GM12873 (cell line): ENCODE measurements around the gene STX16.

Source experiments
- TF ChIP-seq, protein P1 (sequence below): IDR thresholded peaks from 2 replicates; pipeline ENCODE4 v1.5.1; 2012; ENCODE audit warnings: low read depth, mild to moderate bottlenecking, moderate library complexity, low read length, control low read depth; ENCODE audit not compliant: insufficient read depth; ENCODE audit errors: missing control alignments

Gene STX16

DNA sequence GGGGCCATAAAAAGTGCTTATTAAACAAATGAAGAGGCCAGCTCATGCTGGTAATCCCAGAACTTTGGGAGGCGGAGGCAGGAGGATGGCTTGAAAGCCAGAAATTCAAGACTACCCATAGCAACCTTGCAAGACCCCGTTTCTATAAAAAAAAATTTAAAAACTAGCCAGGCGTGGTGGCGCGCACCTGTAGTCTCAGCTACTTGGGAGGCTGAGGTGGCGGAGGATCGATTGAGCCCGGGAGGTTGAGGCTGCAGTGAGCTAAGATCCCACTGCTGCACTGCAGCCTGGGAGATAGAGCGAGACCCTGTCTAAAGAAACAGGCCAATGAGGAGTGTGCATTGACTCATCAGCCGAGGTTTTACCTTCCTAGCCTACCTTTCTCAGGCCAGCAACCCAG lies 56.7 kb downstream of the STX16 start:
- TF ChIP-seq, protein P1, sequence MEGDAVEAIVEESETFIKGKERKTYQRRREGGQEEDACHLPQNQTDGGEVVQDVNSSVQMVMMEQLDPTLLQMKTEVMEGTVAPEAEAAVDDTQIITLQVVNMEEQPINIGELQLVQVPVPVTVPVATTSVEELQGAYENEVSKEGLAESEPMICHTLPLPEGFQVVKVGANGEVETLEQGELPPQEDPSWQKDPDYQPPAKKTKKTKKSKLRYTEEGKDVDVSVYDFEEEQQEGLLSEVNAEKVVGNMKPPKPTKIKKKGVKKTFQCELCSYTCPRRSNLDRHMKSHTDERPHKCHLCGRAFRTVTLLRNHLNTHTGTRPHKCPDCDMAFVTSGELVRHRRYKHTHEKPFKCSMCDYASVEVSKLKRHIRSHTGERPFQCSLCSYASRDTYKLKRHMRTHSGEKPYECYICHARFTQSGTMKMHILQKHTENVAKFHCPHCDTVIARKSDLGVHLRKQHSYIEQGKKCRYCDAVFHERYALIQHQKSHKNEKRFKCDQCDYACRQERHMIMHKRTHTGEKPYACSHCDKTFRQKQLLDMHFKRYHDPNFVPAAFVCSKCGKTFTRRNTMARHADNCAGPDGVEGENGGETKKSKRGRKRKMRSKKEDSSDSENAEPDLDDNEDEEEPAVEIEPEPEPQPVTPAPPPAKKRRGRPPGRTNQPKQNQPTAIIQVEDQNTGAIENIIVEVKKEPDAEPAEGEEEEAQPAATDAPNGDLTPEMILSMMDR, result no peak

DNA sequence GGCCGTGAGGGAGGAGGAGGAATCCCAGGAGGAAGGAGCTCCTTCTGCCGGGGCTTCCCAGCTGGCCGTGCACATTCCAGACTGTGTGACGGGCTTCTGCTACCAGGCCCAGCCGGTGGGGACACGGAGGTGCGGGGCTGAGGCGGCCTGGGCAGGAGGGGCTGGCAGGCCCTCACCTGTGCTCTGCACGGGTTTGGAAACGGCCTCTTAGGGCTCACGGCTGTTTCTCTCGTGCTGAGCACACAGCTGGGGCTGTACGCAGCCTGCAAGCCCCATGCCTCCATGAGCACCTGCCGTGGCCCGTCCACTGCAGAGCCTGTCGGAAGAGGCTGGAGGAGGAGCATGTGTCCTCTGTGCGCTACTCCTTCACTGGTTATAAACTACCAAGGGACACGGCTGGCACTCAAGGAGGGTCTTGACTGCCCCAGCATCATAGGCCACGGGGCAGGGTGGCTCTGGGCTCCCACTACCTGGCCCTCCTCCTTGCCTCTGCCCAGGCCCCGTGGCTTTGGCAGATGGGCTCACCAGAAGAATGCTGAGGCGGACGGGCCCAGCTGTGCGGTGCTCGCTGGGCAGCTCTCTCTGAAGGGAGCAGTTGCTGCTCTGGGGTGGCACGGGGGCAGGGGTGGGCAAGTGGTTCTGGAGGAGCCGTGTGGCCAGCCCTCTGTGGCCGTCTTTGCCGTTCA lies 57.3 kb downstream of the STX16 start:
- TF ChIP-seq, protein P1, result no peak

DNA sequence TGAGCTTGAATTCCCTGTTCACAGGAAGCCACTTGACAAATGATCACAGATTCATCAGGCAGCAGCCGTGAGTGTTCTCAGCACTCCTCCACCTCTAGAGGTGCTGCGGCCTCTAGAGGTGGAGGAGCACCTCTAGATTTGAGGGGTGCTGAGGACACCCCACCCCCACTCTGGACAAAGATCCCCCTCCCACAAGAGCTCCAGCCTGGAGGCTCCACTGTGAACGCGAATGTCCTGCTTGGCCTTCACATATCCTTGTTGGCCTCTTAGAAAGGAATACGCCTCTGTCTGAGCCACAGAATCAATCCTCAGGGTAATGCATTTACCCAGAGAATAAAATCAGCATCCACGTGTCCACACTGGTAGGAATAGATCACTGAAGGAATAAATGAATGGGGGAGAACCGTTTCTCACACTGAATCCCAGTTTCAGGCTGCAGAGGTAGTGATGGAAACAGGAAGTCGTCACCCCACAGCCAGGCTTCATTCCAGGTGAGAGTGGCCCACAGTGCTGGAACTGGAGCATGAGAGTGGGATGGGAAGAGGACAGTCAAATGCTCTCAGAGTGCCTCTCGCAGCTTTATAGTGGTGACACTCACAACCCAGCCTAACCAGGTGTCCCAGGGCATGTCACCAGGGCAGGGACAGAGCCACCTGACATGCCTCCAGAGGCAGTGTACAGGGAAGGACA lies 58.1 kb downstream of the STX16 start:
- TF ChIP-seq, protein P1, result no peak

DNA sequence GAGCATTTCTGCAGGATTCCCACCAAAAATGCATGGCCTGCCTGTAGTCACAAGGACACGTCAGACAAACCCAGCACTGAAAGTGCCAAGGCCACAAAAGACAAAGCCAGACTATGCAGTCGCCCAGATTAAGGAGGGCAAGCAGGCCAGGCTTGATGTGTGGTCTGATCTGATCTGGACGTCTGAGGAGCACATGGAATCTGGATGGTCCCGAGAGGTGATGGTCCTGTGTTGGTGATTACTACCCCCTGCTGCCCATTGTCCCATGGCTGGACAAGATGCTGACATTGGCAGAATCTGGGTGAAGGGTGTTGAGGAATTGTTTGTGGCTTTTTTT lies 58.6 kb downstream of the STX16 start:
- TF ChIP-seq, protein P1, result no peak

DNA sequence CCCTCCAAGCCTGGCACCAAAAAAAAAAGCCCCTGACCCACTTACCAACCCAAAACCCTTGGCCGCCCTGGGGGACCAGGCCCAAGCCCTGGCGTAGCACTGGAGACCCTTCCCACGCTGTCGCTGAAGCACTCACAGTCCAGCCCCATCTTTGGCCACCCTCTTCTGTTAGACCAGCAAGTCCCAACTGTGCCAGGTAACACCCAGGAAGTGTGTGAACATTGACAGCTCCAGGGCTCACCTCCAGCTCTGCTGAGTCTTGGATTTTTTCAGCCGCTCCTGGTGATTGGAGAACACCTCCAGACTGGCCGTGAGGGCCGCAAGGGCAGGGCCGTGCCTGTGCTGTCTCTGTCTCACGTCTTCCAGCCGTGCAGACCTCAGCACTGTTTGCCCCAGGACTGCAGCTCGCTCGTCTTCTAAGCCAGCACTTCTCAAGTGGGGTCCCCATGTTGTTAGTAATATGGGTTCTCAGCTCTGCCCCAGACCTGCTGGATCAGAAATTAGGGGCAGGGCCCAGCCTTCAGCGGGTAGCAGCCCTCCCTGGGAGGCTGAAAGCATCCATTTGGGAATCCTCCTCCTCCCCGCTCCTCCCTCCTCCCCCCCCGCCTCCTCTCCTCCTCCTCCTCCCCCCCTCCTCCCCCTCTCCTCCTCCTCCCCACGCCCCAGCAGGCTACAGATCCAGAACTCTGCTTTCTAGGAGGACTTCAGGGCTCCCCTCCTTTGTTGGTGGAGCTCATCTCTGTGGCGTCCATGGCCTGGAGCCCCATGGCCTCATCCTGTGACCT lies 59.6 kb downstream of the STX16 start:
- TF ChIP-seq, protein P1, result no peak

DNA sequence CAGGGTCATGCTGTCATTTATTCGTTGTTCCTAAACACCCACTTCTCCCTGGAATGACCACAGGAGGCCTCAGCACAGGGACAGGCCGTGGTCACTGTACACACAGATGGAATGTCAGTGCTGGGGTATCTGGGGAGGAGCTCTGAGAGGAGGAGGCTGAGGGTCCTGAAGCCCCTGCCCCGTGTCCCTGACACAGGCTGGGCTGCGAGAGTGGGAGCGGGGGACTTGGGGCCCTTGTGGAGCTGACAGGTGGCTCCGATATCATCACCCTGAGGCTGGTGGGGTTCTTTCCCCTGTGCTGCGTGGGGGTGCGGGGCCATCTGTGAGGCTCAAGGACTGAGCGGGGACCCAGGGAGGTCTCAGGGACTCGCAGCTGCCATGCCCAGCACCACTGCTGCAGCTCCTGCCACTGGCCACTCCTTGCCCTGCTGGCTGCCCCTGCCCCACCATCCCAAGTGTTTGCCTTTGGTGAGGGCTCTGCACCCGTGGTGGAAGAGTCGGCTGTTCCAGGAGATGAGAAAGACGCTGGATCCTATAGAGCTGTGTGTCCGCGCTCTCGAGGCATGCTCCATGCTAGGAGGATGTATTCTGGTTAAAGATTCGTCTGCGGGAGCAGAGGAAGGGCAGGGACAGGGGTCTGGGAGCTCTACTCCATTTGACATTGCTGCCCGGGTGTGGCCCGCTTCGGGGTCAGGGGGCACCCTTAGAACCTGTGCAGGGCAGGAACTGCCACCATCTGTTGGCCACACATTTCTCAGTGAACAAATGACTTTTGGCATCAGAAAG lies 60.4 kb downstream of the STX16 start:
- TF ChIP-seq, protein P1, result no peak

DNA sequence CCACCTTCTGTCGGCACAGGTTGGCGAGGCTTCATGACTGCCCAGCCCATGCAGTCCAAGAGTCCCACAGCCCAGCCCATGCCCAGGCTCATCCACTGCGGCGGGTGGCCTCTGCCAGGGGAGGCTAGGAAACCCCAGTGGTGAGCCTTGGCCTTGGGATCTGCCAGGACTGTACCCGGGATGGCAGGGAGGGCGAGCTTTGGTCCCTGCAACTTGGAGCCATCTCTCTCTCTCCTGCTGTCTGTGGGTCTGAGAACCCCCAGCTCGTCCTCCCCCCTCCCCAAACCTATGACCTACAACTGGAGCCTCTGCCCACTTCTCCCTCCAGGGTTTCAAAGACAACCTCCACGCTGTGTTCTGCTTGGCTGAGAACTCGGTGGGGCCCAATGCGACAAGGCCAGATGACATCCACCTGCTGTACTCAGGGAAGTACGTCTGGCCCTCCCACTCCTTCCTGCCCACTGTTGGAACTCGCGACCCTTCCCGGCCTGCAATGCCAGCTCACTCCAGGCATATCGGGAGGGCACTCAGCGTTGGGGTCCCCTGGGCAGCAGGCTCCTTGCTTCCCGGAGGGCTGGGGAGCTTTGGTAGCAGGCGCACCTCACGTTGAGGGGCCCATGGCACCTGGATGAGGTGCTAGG lies 61.2 kb downstream of the STX16 start:
- TF ChIP-seq, protein P1, result no peak
